T-helper 1 cell treated with Interleukin-12 subunit alpha and Interleukin-12 subunit beta and Interleukin-4 antibody, amounts not matched to agents 30 μg/mL and 1 μg/mL, for 36 hours (primary cell): ENCODE data around the gene APC2.

Experiments used
- H3K27ac Mint-ChIP-seq: one replicate; pipeline ENCODE4 v1.8.0; 2021; ENCODE audit warnings: mild to moderate bottlenecking, mixed read lengths
- H3K27me3 Mint-ChIP-seq: one replicate; pipeline ENCODE4 v1.8.0; 2021; ENCODE audit warnings: low read depth, mixed read lengths
- H3K36me3 Mint-ChIP-seq: one replicate; pipeline ENCODE4 v1.8.0; 2021; ENCODE audit warnings: low read depth, mixed read lengths
- H3K4me1 Mint-ChIP-seq: one replicate; pipeline ENCODE4 v1.8.0; 2021; ENCODE audit warnings: low read depth, mixed read lengths
- H3K4me3 Mint-ChIP-seq: one replicate; pipeline ENCODE4 v1.8.0; 2021; ENCODE audit warnings: mild to moderate bottlenecking, moderate library complexity, mixed read lengths
- H3K9me3 Mint-ChIP-seq: one replicate; pipeline ENCODE4 v1.8.0; 2021; ENCODE audit warnings: mixed read lengths

The APC2 gene, protein sequence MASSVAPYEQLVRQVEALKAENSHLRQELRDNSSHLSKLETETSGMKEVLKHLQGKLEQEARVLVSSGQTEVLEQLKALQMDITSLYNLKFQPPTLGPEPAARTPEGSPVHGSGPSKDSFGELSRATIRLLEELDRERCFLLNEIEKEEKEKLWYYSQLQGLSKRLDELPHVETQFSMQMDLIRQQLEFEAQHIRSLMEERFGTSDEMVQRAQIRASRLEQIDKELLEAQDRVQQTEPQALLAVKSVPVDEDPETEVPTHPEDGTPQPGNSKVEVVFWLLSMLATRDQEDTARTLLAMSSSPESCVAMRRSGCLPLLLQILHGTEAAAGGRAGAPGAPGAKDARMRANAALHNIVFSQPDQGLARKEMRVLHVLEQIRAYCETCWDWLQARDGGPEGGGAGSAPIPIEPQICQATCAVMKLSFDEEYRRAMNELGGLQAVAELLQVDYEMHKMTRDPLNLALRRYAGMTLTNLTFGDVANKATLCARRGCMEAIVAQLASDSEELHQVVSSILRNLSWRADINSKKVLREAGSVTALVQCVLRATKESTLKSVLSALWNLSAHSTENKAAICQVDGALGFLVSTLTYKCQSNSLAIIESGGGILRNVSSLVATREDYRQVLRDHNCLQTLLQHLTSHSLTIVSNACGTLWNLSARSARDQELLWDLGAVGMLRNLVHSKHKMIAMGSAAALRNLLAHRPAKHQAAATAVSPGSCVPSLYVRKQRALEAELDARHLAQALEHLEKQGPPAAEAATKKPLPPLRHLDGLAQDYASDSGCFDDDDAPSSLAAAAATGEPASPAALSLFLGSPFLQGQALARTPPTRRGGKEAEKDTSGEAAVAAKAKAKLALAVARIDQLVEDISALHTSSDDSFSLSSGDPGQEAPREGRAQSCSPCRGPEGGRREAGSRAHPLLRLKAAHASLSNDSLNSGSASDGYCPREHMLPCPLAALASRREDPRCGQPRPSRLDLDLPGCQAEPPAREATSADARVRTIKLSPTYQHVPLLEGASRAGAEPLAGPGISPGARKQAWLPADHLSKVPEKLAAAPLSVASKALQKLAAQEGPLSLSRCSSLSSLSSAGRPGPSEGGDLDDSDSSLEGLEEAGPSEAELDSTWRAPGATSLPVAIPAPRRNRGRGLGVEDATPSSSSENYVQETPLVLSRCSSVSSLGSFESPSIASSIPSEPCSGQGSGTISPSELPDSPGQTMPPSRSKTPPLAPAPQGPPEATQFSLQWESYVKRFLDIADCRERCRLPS (N-terminal part only)

DNA sequence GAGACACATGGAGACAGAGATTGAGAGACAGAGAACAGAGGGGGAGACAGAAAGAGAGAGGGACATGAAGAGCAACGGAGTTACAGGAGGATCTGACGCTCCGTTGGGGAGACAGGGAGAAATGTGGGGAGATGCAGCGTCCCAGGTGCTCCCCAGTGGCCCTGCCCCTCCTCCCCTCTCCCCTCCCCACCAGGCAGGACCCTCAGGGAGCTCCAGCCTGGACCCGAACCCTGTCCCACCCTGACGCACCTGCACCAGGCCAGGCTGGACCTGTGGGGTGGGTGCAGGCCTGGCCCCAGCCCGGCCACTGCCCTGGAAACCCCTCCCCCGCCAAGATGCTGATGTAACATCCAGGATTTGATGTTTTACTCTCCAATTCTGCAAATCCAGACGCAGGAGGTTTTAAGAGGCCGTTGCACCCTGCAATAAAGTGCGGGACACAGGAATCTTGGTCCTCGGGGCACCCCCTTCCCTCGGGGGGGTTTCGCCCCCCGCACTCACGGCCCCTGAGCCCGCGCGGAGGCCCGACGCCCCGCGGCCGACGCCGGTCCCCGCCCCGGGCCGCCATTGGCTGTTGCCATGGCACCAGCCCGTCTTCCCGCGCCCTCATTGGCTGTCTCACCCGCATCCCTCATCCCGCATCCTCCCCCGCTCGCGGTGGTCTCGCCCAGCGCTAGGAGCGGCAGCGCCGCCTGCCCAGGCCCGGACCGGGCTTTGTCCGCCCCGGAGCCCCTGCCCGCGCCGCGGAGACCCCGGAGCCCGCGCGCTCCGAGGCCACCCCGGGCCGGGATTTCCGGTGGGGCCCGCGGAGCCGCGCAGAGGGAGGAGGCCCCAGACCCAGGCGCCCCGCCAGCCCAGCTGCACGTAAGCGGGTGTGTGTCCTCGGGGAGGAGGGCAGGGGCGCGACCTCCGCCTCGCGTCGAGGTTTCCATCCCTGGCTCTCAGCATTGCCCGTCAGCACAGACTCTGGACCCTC is at the start of gene APC2:
Gene APC2, plus strand, starts transcription at position 655 of the 976 bp plus-strand sequence. CDS start 2,881 bp downstream, outside the sequence.
- Mint-ChIP-seq H3K27ac (no peak within 1 kb of the TSS), H3K9me3 (no peaks in the 10 kb centered on the region), H3K4me3 (no peak within 1 kb of the TSS), H3K36me3 (no peaks in the 10 kb centered on the region), H3K4me1 (peaks cover 2% of the 10 kb centered on the region), H3K27me3 (peaks cover 53% of the 10 kb centered on the region)

DNA sequence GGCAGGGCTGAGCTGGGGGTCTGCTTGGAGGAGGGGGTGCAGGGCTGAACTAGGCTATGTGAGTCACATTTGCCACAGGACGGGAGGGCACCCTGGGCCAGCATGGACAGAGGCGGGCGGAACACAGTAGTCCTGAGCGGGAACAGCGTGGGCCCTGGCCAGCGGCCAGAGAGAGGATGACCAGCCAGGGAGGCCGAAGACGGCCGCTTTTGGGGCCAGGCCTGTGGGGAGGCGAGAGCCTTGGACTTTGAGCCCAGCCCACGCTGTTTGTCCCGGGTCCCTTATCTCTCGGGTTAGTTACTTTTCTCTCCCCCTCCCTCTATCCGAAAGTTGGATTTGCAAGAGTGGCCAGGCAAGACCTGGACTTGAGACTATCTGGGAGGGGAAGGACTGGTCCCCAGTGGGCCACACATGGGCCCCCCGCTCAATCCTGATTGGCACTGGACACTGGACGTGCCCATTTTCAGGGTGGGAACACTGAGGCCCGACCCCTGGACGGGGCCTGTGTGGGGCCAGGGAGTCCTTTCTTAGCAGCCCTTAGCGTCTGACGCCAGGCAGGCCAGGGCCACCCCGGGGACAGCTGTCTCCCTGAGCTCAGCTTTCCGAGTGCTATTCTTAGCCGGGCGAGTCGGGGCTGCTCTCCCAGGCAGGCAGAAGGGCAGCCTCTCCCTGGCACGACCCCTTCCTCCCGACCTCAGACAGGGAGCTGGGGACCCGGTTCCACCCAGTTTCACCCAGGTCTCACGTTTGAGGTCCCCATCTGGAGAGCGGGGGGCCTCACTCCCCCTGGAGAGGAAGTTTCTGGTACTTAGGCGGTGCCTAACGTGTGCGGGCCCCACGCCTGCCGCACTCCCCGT is 49.4 kb upstream of the APC2 start:
- Mint-ChIP-seq H3K4me1 (peaks cover 3% of the 10 kb centered on the region), H3K9me3 (no peaks in the 10 kb centered on the region), H3K4me3 (peak overlapping the region; percentile 40), H3K36me3 (no peaks in the 10 kb centered on the region), H3K27ac (no peak overlapping the region), H3K27me3 (peaks cover 5% of the 10 kb centered on the region)

DNA sequence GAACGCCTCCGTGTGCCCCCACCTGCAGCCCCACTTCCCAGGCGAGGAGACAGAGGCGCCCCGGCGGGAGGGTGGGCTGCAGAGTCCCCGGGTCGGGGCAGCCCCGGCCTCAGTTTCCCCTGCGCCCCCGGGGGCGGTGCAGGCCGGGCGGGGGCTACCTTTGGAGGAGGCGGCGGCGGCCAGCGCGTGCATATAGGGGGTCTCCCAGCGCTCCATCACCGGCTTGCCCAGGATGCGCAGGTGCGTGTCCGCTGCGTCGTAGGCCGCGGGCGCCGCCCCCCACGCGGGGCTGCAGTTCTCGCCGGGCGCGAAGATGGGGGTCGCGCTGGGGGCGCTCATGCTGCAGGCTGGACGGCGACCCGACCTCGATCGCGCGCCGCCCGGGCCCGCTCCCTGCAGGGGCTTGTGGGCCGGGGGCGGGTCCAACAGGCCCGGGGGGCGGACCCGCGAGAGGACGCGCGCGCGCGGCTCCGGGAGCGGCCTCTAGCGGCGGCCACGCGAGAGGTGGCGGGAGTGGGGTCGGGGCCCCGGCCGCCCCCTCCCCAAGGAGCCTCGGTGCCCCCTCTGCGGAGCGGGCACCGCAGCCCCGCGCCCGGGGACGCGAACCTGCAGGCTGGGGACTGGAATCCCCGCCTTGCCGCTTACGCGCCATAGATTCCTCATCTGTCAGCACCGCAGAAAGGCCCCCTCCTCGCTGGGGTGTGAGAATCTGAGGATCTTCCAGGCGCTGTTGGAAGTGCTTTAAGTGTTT is 48.6 kb upstream of the APC2 start, which contains the start of gene GAMT:
Gene GAMT, minus strand, starts transcription at position 405 of the 751 bp plus-strand sequence. Its CDS starts 66 bp downstream, at position 339.
- Mint-ChIP-seq H3K27ac (no peak within 1 kb of the TSS), H3K4me3 (peak within 1 kb of the TSS; percentile 40), H3K36me3 (no peaks in the 10 kb centered on the region), H3K4me1 (peaks cover 3% of the 10 kb centered on the region), H3K9me3 (no peaks in the 10 kb centered on the region), H3K27me3 (peaks cover 5% of the 10 kb centered on the region)

DNA sequence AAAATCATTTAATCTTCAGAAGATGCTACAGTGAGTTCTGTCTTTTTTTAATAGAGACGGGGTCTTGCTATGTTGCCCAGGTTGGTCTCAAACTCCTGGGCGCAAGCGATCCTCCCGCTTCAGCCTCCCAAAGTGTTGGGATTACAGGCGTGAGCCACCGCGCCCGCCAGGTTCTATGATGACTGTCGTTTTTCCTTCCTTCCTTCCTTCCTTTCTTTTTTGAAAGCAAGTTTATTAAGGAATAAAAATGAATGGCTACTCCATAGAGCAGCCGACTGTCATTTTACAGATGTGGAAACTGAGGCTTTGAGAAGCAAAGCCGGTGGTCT is 48.1 kb upstream of the APC2 start:
- Mint-ChIP-seq H3K4me3 (peak overlapping the region; percentile 34), H3K27ac (no peak overlapping the region), H3K4me1 (peaks cover 8% of the 10 kb centered on the region), H3K9me3 (no peaks in the 10 kb centered on the region), H3K36me3 (no peaks in the 10 kb centered on the region), H3K27me3 (peaks cover 5% of the 10 kb centered on the region)

DNA sequence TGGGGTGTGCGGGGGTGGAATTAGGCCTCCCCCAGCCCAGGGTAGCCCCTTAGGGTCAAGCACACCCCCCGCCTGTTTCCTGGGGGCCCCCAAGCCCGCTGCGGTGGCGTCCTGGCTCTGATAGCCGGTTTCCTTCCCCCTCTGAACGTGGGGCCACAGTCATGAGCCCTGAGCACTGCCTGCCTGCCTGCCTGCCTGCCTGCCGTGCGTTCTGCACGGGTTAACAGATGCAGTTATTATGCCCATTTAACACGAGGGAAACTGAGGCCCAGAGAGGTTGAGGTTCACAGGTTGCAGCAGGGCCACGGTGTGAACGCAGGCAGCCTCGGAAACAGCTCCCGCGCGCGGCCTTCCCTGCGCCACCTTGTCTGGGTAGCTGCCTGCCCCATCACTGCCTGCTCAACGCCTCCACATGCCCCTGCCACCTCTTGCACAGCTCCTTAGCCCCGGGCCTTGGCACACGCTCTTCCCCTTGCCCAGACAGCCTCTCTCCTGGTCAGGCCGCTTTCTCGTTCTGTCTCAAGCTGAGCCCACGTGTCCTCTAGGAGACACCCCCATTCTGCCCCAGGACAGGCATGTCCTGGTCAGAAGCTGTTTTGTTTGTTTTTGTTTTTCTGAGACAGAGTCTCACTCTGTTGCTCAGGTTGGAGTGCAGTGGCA is 47.4 kb upstream of the APC2 start:
- Mint-ChIP-seq H3K9me3 (no peaks in the 10 kb centered on the region), H3K27ac (no peak overlapping the region), H3K27me3 (peaks cover 5% of the 10 kb centered on the region), H3K36me3 (no peaks in the 10 kb centered on the region), H3K4me3 (peak overlapping the region; percentile 76), H3K4me1 (peaks cover 8% of the 10 kb centered on the region)

DNA sequence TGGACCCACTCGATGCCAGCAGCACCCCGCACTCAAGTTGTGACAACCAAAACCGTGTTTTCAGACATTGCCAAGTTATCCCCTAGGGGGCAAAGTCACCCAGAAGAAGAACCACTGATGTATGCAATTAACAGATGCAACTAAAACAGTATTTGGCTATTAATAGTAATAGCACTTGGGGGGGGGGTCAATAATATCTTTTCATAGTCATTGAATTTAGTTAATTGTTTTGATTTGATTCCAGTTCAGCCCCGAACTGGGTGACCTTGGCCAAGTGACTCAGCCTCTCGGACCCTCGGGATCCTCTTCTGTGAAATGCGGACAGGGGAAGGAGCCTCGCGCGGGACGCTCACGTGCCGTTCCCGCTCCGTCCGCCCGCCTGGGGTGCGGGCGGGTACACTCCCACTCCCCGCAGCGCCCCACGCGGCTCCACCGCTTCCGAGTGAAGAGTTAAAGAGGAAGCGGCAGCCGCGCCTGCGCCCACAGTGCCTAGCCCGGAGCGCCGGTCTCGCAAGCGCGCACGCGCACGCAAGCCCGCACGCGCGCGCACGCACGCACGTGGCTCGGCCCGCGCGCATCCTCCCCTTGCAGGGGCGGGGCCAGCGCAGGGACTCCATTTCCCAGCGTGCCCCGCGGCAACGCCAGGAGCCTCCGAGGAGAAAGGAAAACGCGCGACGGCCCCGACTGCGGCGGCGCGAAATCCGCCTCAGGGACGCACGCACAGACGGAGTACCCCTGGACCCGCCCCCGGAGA is 43.0 kb upstream of the APC2 start:
- peaks cover 5% of the 10 kb centered on the region for H3K27me3 Mint-ChIP-seq
- peaks cover 13% of the 10 kb centered on the region for H3K36me3 Mint-ChIP-seq
- H3K4me3 Mint-ChIP-seq, result peak overlapping the region; percentile 69
- H3K4me1 Mint-ChIP-seq, result peaks cover 32% of the 10 kb centered on the region
- no peaks in the 10 kb centered on the region for H3K9me3 Mint-ChIP-seq
- H3K27ac Mint-ChIP-seq, result peak overlapping the region; percentile 77

DNA sequence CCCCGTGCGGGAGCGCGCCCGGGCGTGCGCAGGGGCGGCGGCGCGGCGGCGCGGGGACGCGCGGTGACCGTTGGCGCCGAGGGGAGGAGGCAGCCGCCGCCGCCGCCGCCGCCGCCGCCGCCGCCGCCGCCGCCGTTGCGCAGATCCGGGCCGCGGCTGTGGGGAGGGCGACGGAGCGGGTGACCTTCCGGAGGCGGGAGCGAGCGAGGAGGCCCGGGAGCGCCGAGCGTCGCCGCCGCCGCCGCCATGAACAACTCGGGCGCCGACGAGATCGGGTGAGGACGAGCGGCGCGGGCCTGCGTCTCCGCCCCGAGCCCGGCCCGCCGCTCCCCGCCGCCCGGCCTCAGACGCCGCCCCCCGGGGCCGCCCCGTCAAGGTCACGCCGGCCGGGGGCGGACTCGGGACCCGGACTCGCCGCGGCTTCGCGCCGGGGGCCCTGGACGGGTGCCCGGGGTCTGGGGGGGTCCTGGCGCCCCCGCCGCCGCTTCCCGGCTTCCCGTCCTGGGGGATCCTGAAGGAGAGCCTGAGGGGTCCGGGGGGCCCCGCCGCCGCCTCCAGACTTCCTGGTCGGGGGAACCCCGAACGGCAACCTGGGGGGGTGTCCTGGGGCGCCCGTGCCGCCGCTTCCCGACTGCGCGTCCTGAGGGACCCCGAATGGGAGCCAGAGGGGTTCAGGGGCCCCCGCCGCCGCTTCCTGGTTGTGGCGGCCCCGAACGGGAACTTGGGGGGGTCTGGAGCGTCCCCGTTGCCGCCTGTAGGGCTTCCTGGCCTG is 42.2 kb upstream of the APC2 start, which contains the start of gene DAZAP1:
Gene DAZAP1, plus strand, starts transcription at position 59 of the 772 bp plus-strand sequence. Its CDS starts 188 bp downstream, at position 247.
- no peaks in the 10 kb centered on the region for H3K9me3 Mint-ChIP-seq
- H3K36me3 Mint-ChIP-seq, result peaks cover 13% of the 10 kb centered on the region
- peak within 1 kb of the TSS; percentile 77 for H3K27ac Mint-ChIP-seq
- H3K4me1 Mint-ChIP-seq, result peaks cover 32% of the 10 kb centered on the region
- H3K4me3 Mint-ChIP-seq, result peak within 1 kb of the TSS; percentile 69
- peaks cover 3% of the 10 kb centered on the region for H3K27me3 Mint-ChIP-seq

DNA sequence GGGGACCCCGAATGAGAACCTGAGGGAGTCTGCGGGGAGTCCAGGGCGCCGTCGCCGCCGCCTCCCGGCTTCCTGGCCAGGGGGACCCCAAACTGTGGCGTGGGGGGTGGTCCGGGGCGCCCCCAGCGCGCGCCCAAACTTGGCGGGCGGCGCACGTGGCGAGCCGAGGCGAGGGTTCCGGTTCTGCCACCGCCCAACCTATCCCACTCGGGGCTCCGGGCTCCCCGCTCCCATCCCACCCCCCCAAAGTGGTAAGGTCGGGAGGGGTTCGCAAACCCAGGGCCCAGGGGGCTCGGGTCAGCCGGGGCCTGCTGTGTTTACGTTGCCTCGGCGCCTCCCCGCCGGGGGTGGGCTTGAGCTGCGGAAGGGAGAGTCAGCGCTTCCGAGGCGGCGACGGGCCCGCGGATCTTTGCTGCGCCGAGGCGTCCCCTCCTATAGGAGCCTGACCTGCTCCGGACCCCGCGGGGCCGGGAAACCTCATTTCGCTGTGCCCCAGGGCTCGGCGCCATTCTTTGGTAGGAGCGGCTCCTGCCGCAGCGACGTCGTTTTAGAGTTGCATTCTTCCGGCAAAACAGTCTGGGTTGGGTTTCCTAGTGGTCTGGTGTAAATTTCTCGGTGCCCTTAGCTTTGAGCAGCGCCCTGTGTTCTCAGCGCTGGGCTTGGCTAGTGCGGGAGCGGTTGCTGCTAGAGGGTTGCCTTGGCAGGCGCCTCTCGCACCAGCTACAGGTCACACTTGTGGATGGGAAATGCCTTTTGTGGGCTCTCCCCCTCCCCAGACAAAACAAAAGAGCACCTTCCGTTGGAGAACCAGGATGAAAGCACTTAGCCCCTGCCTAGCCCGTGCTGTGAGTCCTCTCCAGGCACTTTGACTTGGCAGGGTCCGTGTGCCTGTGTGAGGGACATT is 41.4 kb upstream of the APC2 start:
- Mint-ChIP-seq H3K4me1 (peaks cover 31% of the 10 kb centered on the region), H3K4me3 (peak overlapping the region; percentile 96), H3K9me3 (no peaks in the 10 kb centered on the region), H3K36me3 (peaks cover 13% of the 10 kb centered on the region), H3K27me3 (no peaks in the 10 kb centered on the region), H3K27ac (peak overlapping the region; percentile 97)

DNA sequence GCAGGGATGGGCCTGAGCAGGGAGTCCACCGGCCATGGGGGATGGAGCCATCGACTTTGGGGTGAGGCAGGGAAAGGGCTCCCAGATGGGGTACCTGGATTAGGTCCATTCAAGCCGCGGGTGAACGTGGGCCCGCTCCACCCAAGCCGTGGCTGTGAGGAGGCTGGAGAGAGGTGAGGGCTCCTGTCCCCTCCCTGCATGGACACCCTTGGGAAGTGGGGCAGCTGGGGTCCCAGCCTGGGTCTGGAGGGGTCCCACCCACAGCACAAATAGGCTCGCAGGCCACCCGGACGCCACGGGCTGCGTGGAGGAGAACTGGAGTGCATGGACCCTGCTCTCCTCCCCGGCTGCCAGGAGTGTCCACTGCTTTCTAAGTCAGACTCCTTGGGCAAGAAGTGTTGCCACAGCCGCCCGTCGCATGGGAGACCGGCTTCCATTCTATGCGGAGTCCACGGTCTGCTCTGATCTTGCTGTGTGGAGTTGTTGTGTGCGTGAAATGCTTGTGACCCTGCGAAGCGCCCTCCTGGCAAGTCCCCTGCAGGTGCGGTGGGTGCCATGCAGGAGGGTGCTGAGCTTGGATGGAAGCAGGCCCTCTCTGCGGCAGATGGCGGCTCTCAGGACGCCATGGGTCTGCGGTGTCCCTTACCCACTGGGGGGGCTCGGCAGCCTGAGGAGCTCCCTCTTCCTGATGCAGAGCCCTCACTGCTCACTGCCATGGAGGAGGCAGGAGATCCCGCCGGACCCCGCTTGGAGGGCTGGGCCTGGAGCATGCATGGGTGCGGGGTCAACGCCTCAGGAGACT is 40.5 kb upstream of the APC2 start:
- Mint-ChIP-seq H3K4me1 (peaks cover 31% of the 10 kb centered on the region), H3K4me3 (peak overlapping the region; percentile 96), H3K9me3 (no peaks in the 10 kb centered on the region), H3K36me3 (peaks cover 13% of the 10 kb centered on the region), H3K27me3 (no peaks in the 10 kb centered on the region), H3K27ac (peak overlapping the region; percentile 97)
